T-helper 22 cell (primary cell): Measurements from ENCODE around the gene ANGPTL5.
"Not testable (repeated sequence)": the region's sequence is repeated elsewhere in the genome, so short reads cannot be mapped to it uniquely, and the experiment has no call there.

Experiments
- DNase-seq: peaks from one replicate; pipeline ENCODE4 v3.0.0-alpha.2; 2020; ENCODE audit warnings: low read depth

The ANGPTL5 gene

GRCh38 chr11:101885631-101886030, 30.7 kb downstream of the ANGPTL5 start:
- DNase-seq: no peak

- no peak for DNase-seq
These were observed 34.7 kb downstream of the ANGPTL5 start for GRCh38 chr11:101881586-101881985.

- no peak for DNase-seq
These were observed 36.1 kb downstream of the ANGPTL5 start for GRCh38 chr11:101880222-101880621.

- DNase-seq: no peak
These were observed 44.0 kb downstream of the ANGPTL5 start for GRCh38 chr11:101872171-101872882.

- DNase-seq: no peak
These were observed 45.8 kb downstream of the ANGPTL5 start for GRCh38 chr11:101870510-101870909.

GRCh38 chr11:101867951-101868350, 48.4 kb downstream of the ANGPTL5 start:
- DNase-seq: no peak

- DNase-seq: no peak
These were observed 49.5 kb downstream of the ANGPTL5 start for GRCh38 chr11:101866619-101867491.

GRCh38 chr11:101864098-101864497, 52.2 kb downstream of the ANGPTL5 start:
- DNase-seq: no peak

GRCh38 chr11:101863361-101863760, 53.0 kb downstream of the ANGPTL5 start:
- DNase-seq: no peak

- no peak for DNase-seq
These were observed 53.7 kb downstream of the ANGPTL5 start for GRCh38 chr11:101862391-101863233.

GRCh38 chr11:101860696-101861427, 55.5 kb downstream of the ANGPTL5 start:
- no peak for DNase-seq

- DNase-seq: not testable (repeated sequence)
These were observed 64.1 kb downstream of the ANGPTL5 start for GRCh38 chr11:101852260-101852659.

- DNase-seq: no peak
These were observed 68.1 kb downstream of the ANGPTL5 start for GRCh38 chr11:101848262-101848661.

- DNase-seq: no peak
These were observed 71.7 kb downstream of the ANGPTL5 start for GRCh38 chr11:101844608-101845007.

- no peak for DNase-seq
These were observed 75.6 kb downstream of the ANGPTL5 start for GRCh38 chr11:101840704-101841103.
